ENCODE data around the gene FIGLA. TPM values are rescaled to one million over a fixed set of nuclear protein-coding genes. Genes with fewer than 3 reads are reported as not detected.
"Not testable (repeated sequence)": the region's sequence is repeated elsewhere in the genome, so short reads cannot be mapped to it uniquely, and the experiment has no call there.

The FIGLA gene
- total RNA-seq, 1 donor from 2014 or later = not detected

- H3K27me3 ChIP-seq = no peaks in the 10 kb centered on the region
- no peaks in the 10 kb centered on the region for H3K36me3 ChIP-seq
- no peak overlapping the region for H3K4me3 ChIP-seq
- no peaks in the 10 kb centered on the region for H3K4me1 ChIP-seq
- TF ChIP-seq, protein P1, sequence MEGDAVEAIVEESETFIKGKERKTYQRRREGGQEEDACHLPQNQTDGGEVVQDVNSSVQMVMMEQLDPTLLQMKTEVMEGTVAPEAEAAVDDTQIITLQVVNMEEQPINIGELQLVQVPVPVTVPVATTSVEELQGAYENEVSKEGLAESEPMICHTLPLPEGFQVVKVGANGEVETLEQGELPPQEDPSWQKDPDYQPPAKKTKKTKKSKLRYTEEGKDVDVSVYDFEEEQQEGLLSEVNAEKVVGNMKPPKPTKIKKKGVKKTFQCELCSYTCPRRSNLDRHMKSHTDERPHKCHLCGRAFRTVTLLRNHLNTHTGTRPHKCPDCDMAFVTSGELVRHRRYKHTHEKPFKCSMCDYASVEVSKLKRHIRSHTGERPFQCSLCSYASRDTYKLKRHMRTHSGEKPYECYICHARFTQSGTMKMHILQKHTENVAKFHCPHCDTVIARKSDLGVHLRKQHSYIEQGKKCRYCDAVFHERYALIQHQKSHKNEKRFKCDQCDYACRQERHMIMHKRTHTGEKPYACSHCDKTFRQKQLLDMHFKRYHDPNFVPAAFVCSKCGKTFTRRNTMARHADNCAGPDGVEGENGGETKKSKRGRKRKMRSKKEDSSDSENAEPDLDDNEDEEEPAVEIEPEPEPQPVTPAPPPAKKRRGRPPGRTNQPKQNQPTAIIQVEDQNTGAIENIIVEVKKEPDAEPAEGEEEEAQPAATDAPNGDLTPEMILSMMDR (IDR thresholded peaks at IDR 0.05) = no peak
- no peak for TF ChIP-seq POLR2A (IDR thresholded peaks at IDR 0.05)
- TF ChIP-seq POLR2AphosphoS5 (IDR thresholded peaks at IDR 0.05; ENCODE audit: insufficient read depth in 1 of 2, low read depth in 1 of 2) = no peak
- intact Hi-C loops (cut with DNase I) = no loop called here
- peak in 1 of 2 donors; percentile 6 for DNase-seq (ENCODE audit: extremely low spot score in 2 of 2)
- no peak overlapping the region for H3K27ac ChIP-seq
- H3K9me3 ChIP-seq = no peaks in the 10 kb centered on the region
Measured at GRCh38 chr2:70743677-70744076, 46.8 kb downstream of the FIGLA start.

DNA sequence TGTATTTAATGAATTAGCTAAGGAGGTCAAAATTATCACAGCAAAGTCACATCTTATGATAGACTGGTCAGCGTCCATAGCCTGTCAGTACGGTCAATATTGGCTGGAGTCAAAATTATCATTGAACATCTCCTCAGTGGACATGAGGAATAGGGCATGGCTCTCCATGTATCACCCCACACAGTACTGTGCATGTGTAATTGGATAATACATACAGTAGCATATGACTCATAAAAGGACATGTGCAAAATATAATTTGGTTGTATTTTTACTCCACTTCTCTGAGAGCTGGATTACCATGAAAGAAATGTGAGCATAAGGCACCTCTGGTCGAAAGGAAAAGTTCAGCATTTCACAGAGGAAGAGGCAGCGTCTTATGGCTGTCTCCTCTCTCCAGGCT lies 47.4 kb downstream of the FIGLA start:
- intact Hi-C loops (cut with DNase I) = no loop called here
- TF ChIP-seq, protein P1 (IDR thresholded peaks at IDR 0.05) = no peak
- TF ChIP-seq POLR2AphosphoS5 (IDR thresholded peaks at IDR 0.05; ENCODE audit: insufficient read depth in 1 of 2, low read depth in 1 of 2) (no peak), POLR2A (IDR thresholded peaks at IDR 0.05) (no peak)
- Histone ChIP-seq H3K4me3 (no peak overlapping the region), H3K36me3 (no peaks in the 10 kb centered on the region), H3K4me1 (no peaks in the 10 kb centered on the region), H3K27ac (no peak overlapping the region), H3K9me3 (no peaks in the 10 kb centered on the region), H3K27me3 (no peaks in the 10 kb centered on the region)
- no peak for DNase-seq (ENCODE audit: extremely low spot score in 2 of 2)

- H3K36me3 ChIP-seq; DNase-seq (ENCODE audit: extremely low spot score in 2 of 2); H3K4me1 ChIP-seq; intact Hi-C loops (cut with DNase I); H3K27ac ChIP-seq; H3K9me3 ChIP-seq; H3K27me3 ChIP-seq; H3K4me3 ChIP-seq: not testable (repeated sequence)
Measured at GRCh38 chr2:70739492-70739891, 51.0 kb downstream of the FIGLA start.

- no peaks in the 10 kb centered on the region for H3K9me3 ChIP-seq
- H3K27ac ChIP-seq = no peak overlapping the region
- no peaks in the 10 kb centered on the region for H3K27me3 ChIP-seq
- H3K36me3 ChIP-seq = no peaks in the 10 kb centered on the region
- intact Hi-C loops (cut with DNase I) = no loop called here
- H3K4me3 ChIP-seq = no peak overlapping the region
- TF ChIP-seq, protein P1 (IDR thresholded peaks at IDR 0.05) = no peak
- TF ChIP-seq POLR2AphosphoS5 (IDR thresholded peaks at IDR 0.05; ENCODE audit: insufficient read depth in 1 of 2, low read depth in 1 of 2) (no peak), POLR2A (IDR thresholded peaks at IDR 0.05) (no peak)
- no peak for DNase-seq (ENCODE audit: extremely low spot score in 2 of 2)
- H3K4me1 ChIP-seq = no peaks in the 10 kb centered on the region
Measured at GRCh38 chr2:70738159-70738558, 52.3 kb downstream of the FIGLA start.

GRCh38 chr2:70735071-70735470 lies 55.4 kb downstream of the FIGLA start:
- intact Hi-C loops (cut with DNase I) = no loop called here
- no peak for DNase-seq (ENCODE audit: extremely low spot score in 2 of 2)
- Histone ChIP-seq H3K4me3 (no peak overlapping the region), H3K9me3 (no peaks in the 10 kb centered on the region), H3K36me3 (no peaks in the 10 kb centered on the region), H3K27me3 (no peaks in the 10 kb centered on the region), H3K27ac (no peak overlapping the region), H3K4me1 (no peaks in the 10 kb centered on the region)
- TF ChIP-seq POLR2AphosphoS5 (IDR thresholded peaks at IDR 0.05; ENCODE audit: insufficient read depth in 1 of 2, low read depth in 1 of 2) (no peak), POLR2A (IDR thresholded peaks at IDR 0.05) (no peak)
- TF ChIP-seq, protein P1 (IDR thresholded peaks at IDR 0.05) = no peak

Measured in vagina (tissue), 2 donors.